NCI-H748 treated with DMSO at 0.1 percent for 48 hours (cell line): ENCODE measurements around the gene PI4K2B.
"Not testable (repeated sequence)": the region's sequence is repeated elsewhere in the genome, so short reads cannot be mapped to it uniquely, and the experiment has no call there.

ENCODE experiments used
- DNase-seq: peaks from one replicate; lab custom pipeline; 2025; lab: John Stamatoyannopoulos, UW

PI4K2B gene

DNA sequence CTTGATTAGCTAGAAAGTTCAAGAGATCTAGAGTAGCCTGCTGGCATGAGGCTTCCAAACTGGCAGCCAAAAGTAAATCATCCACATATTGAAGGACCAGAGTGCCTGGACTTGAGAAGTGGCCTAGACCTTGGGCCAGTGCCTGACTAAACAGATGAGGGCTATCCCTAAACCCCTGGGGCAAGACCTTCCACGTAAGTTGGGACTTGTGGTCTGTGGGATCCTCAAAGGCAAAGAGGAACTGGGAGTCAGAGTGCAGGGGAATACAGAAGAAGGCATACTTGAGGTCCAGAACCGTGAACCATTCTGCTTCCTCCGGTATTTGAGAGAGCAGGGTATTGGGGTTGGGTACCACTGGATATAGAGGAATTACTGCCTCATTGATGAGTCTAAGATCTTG, 8.4 kb downstream of the PI4K2B start:
- not testable (repeated sequence) for DNase-seq

DNA sequence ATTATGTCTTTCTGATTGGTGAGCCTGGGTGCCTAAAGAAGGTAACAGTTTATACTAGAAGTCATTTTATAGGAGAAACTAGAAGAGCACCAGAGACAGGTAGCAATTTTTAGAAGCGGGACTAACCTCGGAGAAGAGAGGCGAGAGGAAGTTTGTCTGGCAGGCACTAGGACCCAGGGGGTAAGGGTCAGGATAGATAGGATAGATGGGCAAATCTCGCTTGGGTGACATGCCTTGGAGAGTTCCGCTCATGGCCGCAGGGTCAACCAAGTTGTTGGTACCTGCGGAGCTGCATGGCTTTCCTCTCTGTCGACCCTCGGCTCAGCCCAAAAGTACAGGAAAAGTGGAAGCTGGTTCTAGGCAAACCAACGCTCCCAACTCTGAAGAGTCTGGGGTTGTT, 11.3 kb downstream of the PI4K2B start:
- DNase-seq = no peak

DNA sequence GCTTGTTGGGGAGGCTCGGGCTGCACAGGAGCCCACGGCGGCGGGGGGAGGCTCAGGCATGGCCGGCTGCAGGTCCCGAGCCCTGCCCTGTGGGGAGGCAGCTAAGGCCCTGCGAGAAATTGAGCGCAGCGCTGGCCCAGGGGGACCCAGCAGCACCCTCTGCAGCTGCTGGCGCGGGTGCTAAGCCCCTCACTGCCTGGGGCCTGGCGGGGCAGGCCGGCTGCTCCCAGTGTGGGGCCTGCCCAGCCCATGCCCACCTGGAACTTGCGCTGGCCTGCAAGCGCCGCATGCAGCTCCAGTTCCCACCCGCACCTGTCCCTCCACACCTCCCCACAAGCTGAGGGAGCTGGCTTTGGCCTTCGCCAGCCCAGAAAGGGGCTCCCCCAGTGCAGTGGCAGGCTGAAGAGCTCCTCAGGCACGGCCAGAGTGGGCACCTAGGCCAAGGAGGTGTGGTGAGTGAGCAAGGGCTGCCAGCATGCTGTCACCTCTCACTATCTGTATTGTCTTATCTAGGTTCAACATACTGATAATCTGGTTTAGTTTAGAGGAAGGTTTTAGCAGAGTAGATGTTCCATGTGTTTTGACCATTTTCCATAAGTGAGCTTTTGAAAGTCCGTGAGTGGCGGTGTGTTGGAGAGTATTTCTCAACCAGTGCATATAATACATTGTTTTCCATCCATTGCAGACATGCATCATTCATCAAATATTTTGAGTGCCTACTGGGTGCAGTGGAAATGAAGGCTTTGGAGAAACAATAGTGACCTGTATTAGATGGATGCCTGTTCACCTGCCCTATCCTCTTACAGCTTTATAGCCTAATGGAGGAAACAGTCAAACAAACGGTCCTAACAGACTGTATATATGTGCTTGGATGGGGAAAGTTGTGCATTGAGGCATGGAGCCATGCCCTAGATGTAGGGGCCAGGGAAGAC, 13.1 kb downstream of the PI4K2B start:
- DNase-seq = no peak

DNA sequence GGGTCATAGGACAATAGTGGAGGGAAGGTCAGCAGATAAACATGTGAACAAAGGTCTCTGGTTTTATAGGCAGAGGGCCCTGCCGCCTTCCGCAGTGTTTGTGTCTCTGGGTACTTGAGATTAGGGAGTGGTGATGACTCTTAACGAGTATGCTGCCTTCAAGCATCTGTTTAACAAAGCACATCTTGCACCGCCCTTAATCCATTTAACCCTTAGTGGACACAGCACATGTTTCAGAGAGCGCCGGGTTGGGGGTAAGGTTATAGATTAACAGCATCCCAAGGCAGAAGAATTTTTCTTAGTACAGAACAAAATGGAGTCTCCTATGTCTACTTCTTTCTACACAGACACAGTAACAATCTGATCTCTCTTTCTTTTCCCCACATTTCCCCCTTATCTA, 15.0 kb downstream of the PI4K2B start:
- not testable (repeated sequence) for DNase-seq

DNA sequence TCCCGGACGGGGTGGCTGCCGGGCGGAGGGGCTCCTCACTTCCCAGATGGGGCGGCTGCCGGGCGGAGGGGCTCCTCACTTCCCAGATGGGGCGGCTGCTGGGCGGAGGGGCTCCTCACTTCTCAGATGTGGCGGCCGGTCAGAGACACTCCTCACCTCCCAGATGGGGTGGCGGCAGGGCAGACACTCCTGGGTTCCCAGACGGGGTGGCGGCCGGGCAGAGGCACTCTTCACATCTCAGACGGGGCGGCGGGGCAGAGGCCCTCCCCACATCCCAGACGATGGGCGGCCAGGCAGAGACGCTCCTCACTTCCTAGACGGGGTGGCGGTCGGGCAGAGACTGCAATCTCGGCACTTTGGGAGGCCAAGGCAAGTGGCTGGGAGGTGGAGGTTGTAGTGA, 15.7 kb downstream of the PI4K2B start:
- not testable (repeated sequence) for DNase-seq

DNA sequence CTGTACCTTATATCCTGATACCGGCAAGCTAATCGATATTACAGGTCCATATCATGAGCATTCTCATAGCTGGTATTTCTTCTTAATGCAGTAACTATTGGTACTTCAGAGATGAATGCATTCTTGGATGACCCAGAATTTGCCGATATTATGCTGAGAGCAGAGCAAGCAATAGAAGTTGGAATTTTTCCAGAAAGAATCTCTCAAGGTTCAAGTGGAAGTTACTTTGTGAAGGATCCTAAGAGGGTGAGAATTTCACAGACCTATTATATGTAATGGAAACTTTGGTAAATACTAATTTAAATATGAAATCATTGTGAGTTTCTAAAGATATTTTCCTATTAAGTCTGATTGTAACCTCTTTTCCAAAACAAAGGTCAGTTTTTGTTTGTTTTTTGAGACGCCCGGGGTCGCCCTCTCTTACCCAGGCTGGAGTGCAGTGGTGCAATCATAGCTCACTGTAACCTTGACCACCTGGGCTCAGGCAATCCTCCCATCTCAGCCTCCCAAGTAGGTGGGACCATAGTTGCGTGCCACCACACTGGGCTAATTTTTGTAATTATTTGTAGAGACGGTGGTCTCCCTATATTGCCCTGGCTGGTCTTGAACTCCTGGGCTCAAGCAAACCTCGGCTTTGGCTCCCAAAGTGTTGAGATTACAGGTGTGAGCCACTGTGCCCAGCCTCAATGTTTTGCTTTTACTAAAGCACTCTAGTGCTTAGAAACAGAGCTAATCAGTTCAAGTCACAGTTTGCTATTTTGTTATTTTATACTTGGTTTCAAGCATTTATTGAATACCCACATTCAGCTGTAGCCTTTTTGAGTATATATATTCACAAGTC, 18.6 kb downstream of the PI4K2B start:
- DNase-seq = no peak

DNA sequence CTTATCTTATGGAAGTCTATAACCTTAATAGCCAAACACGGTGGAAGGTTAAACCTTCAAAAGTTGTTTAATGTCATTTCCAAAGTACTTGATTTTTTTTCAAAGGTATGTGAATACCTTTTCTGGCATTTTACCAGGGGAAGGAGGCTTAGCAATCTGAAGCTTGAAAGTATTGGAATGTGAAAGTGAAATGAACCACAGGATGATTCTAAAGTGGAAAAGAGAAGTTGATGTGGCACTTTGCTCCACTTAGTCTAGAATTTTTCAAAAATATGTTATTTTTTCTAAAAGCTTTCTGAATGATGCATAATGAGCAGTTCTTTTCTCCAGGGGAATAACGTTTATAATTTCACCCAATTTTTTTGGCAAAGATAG, 19.2 kb downstream of the PI4K2B start:
- no peak for DNase-seq

DNA sequence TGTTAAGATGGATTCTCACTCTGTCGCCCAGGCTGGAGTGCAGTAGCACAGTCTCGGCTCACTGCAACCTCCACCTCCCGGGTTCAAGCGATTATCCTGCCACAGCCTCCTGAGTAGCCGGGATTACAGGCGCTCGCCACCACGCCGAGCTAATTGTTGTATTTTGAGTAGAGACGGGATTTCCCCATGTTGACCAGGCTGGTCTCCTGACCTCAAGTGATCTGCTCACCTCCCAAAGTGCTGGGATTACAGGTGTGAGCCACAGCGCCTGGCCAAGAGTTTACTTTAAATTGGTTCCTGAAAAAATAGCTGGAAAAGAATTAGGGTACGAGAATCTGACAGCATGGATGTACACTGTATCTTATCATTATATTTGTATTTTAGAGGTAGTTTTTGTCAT, 20.0 kb downstream of the PI4K2B start:
- not testable (repeated sequence) for DNase-seq

DNA sequence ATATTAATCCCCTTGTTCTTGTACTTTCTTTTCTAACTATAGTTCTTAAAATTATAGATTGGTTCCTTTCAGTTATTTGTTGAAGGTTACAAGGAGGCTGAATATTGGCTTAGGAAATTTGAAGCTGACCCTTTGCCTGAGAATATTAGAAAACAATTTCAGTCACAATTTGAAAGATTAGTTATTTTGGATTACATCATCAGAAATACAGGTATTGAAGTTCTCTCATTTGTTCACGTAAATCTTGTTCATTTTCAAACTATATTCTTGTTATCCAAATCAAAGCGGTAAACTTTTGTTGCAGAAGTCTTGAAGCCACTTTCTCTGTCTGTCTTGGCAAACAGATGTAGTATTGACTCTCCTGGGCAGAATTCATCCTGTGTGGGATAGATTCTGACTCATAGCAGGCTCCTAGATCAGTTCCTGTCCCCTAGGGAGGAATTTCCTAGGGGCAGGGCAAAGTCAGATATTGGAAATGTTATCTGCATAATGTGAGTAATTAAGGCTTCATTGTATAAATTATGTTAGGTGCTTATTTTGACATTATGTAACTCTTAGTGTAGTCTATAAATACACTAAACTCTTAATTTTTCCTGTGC, 25.2 kb downstream of the PI4K2B start:
- DNase-seq = no peak

DNA sequence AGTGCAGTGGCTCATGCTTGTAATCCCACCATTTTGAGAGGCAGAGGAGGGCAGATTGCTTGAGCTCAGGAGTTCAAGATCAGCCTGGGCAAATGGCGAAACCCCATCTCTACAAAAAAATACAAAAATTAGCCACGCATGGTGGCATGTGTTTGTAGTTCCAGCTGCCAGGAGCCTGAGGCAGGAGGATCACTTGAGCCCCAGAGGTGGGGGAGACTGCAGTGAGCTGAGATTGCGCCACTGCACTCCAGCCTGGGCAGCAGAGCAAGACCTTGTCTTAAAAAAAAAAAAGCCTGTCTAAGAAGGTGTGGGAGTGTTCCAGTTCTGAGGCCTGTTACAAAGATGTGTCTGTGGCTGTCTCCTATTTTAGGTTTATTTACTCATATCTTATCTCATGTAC, 38.0 kb downstream of the PI4K2B start:
- DNase-seq = no peak

DNA sequence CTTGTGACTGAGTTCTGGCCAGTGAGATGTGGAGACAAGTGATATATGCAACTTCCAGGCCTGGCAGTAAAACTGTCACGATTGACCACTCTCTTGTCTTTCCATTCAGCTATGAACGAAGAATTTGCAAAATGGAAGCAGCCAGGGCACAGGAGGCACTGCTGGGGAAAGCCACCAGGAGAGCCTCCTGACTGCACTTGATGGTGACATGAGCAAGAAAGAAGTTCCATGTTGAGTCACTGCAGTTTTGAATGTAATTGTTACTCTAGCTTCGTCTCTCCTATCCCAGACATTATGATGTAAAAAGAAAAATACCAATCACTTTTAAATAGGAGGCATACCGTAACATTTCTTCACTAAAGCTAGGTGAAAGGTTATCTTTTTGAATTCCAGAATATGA, 46.4 kb downstream of the PI4K2B start:
- DNase-seq = no peak

DNA sequence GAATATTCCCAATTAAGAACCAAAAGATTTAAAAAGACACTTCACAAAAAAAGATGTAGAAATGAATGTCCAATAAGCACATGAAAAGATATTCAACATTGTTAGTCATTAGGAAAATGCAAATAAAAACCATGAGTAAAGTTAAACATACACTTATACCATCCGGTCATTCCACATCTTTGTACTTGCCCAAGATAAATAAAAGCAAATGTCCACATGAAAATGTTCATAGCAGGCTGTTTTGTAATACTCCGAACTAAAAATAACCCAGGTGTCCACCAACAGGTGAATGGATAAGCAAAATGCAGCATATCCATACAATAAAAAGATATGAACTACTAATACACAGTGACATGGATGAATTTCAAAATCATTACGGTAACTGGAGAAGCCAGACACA, 50.1 kb downstream of the PI4K2B start:
- DNase-seq = no peak

DNA sequence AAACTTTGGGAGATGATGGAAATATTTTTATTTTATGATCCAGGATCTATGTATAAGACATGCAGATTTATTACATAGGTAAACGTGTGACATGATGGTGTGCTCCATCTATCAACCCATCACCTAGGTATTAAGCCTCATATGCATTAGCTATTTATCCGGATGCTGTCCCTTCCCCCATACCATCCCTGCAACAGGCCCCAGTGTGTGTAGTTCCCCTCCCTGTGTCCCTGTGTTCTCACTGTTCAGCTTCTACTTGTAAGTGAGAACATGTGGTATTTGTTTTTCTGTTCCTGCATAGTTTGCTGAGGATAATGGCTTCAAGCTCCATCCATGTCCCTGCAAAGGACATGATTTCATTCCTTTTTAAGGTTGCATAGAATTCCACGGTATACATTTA, 50.6 kb downstream of the PI4K2B start:
- no peak for DNase-seq

DNA sequence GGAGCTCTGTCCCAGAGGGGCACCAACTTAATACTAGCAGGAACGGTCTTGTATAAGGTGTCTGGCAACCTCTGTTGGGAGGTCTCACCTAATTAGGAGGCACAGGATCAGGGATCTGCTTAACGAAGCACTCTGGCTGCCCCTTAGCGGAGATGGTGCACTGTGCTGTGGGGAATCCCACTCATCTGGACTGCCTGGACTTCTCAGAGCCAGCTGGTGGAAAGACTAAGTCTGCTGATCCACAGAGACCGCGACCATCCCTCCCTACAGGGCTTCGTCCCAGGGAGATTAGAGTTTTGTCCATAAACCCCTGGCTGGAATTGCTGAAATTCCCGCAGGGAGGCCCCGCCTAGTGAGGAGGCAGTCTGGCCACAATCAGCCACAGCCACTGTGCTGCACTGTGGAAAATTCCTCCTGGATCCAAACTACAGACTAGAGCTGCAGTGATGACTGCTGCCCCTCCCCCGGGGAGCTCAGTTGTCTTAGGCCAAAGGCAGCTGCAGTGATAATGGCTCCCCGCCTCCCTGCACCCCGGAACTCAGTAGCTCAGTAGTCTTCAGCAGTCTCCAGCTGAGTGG, 56.7 kb downstream of the PI4K2B start:
- DNase-seq = no peak

DNA sequence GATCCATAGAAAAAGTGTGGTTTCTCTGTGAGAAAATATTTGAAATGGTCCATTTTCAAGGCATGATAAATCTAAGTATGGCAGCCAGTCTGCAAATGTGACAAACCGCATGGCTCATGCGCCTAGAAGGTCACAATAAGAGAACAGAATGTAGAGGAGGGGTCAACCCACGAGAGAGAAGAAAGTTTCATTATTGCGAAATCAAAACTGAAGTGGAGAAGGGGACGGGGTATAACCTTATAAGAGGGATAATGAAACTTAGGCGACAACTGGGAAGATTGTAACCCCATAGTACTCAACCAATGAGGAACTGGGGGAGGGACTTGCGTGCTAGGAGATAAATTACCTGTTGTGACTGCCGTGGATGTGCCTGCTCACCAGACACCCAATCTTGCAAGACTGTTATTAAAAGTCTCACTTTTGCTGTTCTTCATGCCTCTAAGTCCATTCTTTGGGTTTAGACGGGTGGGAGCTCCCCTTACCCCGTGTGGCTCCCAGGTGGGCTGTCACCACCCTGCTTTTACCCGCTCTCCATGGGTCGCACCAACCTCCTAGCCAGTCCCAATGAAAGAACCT, 57.4 kb downstream of the PI4K2B start:
- no peak for DNase-seq

DNA sequence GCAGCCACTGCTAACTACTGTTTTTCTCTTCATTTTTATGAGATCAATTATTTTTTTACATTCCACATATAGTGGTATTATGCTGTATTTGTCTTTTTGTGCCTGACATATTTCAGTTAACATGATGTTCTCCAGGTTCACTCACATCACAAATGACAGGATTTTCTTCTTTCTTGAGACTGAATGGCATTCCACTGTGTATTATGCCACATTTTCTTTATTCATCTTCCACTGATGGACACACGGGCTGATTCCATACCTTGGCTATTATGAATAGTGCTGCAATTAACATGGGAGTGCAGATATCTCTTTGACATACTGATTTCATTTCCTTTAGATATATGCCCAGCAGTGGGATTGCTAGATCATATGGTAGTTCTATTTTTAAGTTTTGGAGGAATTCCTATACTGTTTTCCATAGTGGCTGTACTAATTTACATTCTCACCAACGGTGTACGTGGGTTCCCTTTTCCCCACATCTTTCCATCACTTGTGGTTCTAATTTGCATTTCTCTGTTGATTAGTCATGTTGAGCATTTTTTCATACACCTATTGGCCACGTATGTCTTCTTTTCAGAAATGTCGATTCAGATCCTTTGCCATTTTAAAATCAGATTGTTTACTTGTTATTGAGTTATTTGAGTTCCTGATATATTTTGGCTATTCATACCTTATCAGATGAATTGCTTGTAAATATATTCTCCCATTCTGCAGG, 63.9 kb downstream of the PI4K2B start:
- DNase-seq = no peak

DNA sequence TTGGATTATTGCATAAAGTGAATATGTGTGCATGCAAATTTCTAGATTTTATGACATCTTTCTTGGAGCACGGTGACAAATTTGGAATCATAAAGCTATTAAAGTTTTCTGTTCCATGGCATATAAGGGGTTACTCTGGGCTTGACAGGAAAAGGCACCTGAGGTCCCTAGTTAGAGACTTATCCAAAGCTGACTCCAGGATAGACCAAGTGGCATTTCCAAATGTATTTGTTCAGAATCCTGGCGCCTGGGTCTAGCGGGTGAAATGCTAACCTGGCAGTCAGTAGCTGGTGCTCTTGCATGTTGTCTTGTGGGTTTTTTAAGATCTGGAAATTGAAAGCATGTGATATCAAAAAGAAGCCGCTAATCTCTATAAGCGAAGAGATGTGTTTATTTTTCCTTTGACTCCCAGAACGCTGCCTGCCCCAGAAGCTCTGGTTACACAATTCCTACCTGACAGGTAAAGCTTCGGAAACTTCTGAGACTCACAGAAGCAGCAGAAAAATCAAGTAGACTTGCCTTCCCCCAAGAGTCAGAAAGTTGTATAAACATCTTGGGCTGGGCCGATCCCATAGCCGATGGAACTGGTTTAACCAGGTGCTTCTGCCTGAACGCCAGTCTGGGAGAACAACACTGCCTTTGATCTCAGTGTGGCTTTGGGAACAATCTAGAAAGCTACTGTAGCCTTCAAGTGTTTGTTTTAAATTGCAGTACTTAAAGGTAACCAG, 65.8 kb downstream of the PI4K2B start:
- DNase-seq = peak; percentile 13

DNA sequence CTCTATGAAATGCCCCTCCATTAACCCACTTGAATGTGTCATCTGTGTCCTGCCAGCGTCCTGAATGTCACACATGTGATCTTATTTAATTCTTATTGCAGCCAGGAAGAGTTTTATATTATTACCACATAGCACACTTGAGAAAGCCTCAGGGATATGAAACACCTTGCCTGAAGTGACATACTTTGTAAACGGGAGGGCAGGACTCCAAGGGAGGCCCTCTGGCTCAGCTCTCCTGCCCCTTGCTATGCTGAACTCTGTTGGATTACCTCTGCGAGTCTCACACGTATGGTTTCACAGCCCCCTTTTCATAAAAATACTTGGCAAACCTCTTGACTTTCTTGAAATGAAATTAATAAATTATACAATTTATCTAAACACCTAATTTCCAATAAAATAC, 67.6 kb downstream of the PI4K2B start:
- DNase-seq = no peak

DNA sequence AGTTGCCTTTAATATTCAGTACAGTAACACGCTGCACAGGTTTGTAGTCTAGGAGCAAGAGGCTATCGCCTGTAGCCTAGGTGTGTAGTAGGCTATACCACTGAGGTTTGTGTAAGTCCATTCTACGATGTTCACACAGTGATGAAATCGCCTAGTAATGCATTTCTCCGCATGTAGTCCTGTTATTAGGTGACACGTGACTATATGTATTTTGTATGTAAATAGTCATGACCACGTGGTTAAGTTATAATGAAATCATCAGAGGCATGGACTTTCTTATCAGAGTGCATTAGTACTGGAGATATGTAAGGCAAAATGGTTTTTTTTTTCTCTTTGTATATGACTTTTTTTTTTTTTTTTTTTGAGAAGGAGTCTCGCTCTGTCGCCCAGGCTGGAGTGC, 68.8 kb downstream of the PI4K2B start:
- no peak for DNase-seq

DNA sequence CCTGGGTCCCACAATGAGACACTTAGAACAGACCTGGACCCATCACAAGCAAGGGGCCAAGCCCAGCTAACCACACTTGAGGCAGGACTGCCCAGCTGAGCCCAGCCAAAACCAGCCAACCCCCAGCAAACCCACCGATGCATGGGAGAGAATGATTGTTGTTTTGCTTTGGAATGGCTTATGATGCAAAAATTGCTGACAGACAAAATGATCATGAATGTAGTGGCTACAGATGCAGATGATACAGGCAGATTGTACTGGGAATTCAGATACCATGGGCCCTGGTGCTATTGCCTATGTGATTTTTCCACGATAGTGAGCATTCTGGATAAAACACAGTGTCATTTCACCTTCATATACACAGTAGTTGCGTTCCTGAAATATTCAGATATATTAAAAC, 69.7 kb downstream of the PI4K2B start:
- no peak for DNase-seq
